Measurements from ENCODE around the gene AHNAK2.

GRCh38 chr14:104968153-104968527, 10.0 kb downstream of the AHNAK2 start:
- TF ChIP-seq POLR2AphosphoS5 (IDR thresholded peaks at IDR 0.05) (no peak), POLR2A (IDR thresholded peaks at IDR 0.05) (no peak)
